ENCODE data around the gene TICRR.

DNA sequence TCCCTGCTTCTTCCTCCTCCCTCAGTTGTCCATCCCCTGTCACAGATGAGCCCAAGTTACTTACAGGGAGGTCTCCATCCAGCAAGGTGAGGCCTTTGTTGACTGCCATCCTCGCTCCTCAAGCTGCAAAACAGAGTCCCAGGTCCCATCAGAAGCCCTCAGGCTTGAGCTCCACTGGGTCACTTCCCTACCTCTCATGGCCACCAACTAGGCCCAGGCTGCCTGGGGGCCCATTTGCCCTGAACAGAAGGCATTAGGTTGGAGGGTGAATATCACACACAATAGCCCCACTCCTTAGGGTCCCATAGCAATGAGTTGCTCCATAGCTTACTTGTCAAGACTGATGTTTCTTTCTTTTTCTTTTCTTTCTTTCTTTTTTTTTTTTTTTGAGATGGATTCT is 102.1 kb downstream of the TICRR start:
- no peak for TF ChIP-seq POLR2A (IDR thresholded peaks at IDR 0.05)
- no peak for TF ChIP-seq CTCF (IDR thresholded peaks at IDR 0.05)
- no peak for TF ChIP-seq EP300 (IDR thresholded peaks at IDR 0.05)

Measured in gastroesophageal sphincter (tissue), 3 donors.